GM10266 (cell line): ENCODE measurements around the gene ST6GALNAC1.

Source experiments
- DNase-seq: peaks from one replicate; pipeline ENCODE4 v3.0.0; 2012; ENCODE audit errors: extremely low spot score
- TF ChIP-seq, protein P1 (sequence below): IDR thresholded peaks from 2 replicates; pipeline ENCODE4 v1.5.1; 2012; ENCODE audit warnings: mild to moderate bottlenecking, low read depth; ENCODE audit not compliant: control insufficient read depth, insufficient read depth; ENCODE audit errors: missing control alignments

Gene ST6GALNAC1

GRCh38 chr17:76682296-76682695 is 38.7 kb upstream of the ST6GALNAC1 start:
- TF ChIP-seq, protein P1, sequence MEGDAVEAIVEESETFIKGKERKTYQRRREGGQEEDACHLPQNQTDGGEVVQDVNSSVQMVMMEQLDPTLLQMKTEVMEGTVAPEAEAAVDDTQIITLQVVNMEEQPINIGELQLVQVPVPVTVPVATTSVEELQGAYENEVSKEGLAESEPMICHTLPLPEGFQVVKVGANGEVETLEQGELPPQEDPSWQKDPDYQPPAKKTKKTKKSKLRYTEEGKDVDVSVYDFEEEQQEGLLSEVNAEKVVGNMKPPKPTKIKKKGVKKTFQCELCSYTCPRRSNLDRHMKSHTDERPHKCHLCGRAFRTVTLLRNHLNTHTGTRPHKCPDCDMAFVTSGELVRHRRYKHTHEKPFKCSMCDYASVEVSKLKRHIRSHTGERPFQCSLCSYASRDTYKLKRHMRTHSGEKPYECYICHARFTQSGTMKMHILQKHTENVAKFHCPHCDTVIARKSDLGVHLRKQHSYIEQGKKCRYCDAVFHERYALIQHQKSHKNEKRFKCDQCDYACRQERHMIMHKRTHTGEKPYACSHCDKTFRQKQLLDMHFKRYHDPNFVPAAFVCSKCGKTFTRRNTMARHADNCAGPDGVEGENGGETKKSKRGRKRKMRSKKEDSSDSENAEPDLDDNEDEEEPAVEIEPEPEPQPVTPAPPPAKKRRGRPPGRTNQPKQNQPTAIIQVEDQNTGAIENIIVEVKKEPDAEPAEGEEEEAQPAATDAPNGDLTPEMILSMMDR, result no peak
- DNase-seq, result no peak

DNA sequence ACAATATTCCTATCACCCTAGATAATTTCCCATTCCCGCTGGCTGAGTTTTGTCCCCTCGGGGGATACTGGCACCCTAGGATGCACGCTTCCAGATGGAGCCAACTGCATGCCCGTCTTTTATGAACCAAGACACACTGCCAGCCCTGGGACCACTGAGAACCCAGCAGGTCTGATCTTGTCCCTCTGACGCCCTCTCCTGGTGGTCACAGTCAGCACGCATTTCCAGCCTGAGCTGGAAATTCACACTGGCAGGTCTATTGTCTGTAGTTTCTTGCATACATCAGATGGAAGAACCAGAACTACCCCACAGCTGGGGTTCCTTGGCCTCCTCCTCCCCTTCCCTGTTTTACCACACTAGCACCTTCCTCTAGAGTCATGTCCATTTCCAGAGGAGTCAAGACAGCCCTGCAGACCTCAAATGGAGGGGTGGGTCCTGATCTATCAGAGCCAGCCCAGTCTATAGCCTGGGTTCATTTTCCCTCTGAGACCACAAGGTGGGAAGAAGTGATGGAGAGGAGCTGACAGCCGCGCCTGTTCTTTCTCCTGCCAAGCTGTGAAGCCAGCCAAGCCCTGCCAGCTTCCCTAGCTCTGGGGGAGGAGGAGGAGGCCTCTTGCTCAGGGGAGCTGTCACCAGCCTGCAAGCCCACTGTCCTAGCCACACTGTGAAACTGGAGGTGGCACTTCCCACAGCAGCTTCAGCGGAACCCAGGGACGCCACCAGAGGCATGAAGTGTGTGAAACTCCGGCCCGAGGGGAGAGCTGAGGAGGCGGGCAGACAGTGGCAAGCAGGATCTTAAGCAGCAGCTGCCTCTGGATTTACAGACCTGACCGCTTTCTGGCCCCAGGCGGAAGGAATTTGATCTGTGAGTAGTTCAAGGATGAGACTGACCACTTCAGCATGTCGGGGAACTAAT is 37.9 kb upstream of the ST6GALNAC1 start:
- TF ChIP-seq, protein P1, result peak; percentile 85
- peak; percentile 73 for DNase-seq

- DNase-seq, result no peak
- TF ChIP-seq, protein P1, result no peak
Observed at GRCh38 chr17:76679239-76679638, 35.7 kb upstream of the ST6GALNAC1 start.

GRCh38 chr17:76678330-76678729 is 34.8 kb upstream of the ST6GALNAC1 start:
- TF ChIP-seq, protein P1, result no peak
- DNase-seq, result no peak

DNA sequence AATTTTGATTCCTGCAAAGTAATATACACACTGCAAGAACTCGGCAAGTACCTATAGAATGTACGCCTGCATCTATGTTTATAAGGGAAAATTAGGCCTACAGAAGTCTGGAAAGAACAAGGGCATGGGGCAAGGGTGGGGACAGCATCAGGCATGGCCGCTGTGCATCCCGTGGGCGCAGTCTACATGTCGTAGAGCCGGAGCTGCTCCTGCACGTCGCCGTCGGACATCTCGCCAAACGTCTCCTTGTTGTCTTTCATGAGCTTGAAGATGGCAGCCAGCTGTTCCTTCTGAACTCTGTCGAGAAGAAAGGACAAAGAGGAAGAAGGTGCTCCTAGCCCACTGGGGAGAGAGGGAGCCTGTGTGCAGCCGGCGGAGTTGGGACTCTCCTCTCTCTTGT is 33.8 kb upstream of the ST6GALNAC1 start:
- DNase-seq, result no peak
- TF ChIP-seq, protein P1, result no peak

GRCh38 chr17:76676629-76677028 is 33.1 kb upstream of the ST6GALNAC1 start:
- no peak for DNase-seq
- TF ChIP-seq, protein P1, result no peak

DNA sequence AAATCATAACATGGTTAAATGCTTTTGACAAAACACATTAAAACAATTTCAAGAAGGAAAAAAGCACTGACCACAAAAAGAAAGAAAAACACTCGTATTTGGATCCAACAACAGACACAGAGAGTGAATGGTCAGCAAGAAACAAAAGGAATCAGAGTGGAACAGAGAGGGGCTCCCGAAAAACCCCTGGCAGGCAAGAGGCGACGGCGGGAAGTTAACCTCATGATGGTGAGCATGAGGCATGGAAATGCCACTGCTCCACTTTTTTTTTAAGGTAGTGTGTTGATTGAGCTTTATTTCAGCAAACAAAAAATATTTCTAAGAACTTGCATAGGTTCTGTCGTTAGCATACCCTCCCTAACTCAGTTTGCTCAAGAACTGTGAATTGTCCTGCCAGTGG is 32.1 kb upstream of the ST6GALNAC1 start:
- DNase-seq, result no peak
- TF ChIP-seq, protein P1, result no peak
